ENCODE measurements around the gene MXRA5. TPM values are rescaled to one million over a fixed set of nuclear protein-coding genes. Genes with fewer than 3 reads are reported as not detected.
"Not testable (repeated sequence)": the region's sequence is repeated elsewhere in the genome, so short reads cannot be mapped to it uniquely, and the experiment has no call there.

Gene MXRA5
- total RNA-seq, 1 donor from 2014 or later = not detected

DNA sequence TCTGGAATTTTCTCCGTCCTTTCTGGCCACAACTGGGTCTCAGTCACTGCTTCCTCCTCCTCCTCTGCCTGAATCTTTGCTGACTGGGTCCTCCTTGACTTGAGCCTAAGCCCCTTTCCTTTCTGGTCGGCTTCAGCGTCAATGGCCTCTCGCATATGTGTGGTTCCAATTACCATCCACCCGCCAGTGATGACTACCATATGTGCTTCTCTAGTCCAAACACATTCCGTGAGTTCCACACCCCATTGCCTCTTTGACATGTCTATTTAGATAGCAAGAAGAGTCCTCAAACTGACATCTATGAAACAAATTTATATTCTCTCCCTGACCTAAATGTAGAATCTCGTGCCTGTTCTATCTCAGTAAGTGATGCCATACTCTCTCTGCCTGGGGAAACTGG is 19.8 kb downstream of the MXRA5 start:
- DNase-seq (ENCODE audit: low read depth, low spot score) = no peak

DNA sequence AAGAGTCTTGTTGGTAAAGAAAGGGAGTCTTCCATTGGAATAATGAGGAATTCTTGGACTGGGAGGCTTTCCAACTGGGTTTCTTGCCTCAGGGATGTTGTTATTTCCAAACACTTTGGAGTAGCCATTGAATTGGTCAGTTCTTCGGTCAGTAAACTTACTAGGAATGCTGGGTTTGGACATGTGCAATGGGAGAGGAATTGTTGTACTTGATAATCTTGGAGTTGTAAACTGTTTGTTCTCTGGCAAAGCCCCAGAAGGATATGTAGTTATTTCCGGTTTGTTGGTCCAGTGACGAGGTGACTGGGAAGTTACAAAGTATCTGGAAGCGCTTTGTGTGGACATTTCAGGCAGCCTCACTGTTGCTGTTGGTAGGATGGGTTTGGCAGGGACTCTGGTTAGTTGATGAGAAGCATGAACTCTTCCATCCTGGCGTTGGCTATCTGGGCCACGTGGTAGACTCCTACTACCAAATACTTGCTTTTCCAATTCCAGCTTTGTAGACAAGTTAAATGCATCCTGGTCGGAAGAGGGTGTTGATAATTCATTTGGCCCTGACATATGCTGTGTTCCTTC is 25.9 kb downstream of the MXRA5 start:
- no peak for DNase-seq (ENCODE audit: low read depth, low spot score)

DNA sequence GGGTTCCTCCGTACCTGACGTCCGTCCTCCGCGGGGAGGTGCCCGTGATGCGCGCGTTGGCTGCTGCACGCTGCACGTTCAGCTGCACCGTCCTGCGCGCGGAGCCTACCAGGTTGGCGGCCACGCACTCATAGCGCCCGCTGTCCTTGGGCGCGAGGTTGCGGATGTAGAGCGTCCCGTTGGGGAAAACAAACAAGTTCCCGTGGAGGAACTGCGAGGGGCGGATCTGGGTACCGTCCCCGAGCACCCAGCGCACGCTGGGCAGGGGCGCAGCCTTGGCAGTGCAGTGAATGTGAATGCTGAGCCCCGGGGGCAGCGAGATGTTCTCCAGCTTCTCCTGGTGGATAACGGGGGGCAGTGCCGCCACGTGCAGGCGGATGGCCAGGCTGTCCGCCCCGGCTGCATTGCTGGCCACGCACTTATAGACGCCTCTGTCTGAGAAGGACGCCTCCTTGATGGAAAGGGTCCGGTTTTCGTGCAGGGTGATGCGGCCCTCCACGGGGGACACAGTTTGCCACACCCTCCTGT is 29.2 kb downstream of the MXRA5 start:
- DNase-seq (ENCODE audit: low read depth, low spot score) = no peak

DNA sequence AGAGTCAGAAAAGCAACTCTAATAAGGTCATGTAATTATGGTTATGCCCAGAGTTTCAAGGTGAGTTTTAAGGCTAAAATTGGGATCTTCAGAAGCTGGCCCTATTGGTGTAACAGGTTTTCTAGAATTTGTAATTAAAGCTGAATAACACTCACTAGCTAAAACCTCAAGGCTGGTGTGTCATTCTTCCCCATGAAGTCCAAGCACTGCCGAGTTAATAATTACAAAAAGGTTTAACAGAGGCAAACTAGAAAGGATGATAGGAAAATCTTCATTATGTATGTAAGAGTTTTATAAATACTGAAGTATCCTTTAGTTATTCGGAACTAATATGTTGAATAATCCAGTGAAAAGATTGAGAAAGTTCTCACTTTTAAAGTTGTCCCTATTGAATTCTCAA is 34.3 kb downstream of the MXRA5 start:
- no peak for DNase-seq (ENCODE audit: low read depth, low spot score)

DNA sequence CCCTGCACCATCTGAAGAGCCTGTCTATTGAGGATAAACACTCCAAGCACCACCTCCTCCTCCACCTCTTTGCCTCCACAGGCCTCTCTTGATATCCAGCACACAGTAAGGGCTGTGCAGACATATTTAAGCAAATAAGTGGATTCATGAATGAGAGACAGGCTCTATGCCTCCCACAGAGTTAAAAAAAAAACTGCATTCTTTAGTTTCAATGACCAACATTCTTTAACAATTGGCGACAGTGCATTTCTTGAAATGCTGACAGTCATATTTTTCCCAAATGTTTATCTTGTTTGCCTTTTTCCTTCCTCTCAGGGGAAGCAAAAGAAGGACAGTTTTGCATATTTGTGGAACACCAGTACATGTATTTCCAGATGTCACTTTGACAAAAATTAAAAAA is 38.6 kb downstream of the MXRA5 start:
- DNase-seq (ENCODE audit: low read depth, low spot score) = no peak

DNA sequence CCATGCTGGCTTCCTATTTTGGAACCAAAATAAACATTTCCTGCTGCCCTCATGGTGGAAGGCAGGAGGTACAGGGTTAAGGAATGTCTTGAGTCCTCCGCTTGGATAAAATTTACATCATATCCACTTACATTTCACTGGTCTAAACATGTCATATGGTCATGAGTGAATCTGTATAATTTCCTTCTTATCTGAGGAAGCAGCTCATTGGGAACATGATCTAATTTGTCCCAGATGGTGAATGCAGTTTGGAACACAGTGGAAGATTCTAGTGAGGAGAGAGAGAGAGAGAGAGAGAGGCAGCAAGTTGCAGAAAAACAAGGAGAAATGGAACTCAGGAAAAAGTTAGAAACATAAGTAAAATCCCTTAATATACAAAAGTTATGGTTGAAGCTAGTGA is 46.8 kb downstream of the MXRA5 start:
- no peak for DNase-seq (ENCODE audit: low read depth, low spot score)

DNA sequence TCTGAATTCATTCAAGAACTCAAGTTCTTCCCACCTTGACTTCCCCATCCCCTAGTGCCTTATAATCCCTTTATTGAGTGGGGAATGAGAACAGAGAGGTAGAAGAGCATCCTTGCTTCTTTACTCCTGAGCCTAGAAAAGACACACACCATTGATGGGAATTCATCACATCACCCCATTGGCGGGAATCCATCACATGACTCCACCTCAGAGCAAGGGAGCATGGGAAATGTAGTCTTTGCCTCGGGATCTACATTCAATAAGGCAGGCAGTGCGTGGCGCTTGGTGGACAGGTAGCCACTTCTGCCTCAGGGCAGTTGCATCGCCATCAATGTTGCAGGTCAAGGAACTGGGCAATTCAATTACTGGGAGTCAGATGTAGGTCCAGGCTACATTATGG is 50.7 kb downstream of the MXRA5 start:
- DNase-seq (ENCODE audit: low read depth, low spot score) = no peak

DNA sequence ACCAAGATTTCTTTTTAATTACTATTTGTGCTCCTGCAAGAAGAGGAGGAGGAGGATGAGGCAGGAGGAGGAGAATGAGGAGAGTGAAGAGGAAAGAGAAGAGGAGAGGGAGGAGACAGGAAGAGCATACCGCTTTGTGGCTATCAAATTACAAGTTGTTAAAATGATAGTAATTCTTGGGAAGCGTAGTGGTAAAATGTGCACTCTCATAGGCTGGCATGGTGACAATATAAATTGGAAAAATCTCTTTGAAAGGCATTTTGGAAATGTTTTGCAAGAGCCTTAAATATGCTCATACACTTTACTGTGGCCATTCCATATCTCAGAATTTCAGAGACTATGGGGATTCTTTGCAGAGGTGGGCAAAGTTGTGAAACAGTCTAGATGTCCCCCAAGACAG is 53.2 kb downstream of the MXRA5 start:
- no peak for DNase-seq (ENCODE audit: low read depth, low spot score)

DNA sequence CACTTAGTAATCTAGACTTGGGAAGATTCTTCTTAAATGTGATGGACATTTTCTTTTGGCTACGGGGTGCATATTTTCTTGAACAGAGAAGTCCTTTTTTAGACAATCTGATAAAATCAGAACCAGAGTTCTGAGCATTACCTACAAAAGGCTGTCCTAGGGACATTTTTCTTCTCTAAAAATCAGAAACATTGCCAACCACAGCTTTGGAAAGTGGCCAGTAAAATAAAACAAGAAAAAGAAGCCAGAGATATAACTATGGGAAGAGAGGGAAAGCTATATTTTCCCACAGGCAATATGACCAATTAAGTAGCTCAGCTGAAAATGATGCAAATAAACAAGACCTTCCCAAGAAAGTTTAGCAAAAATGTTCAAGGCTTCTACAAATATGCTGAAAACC is 55.9 kb downstream of the MXRA5 start:
- DNase-seq (ENCODE audit: low read depth, low spot score) = no peak

DNA sequence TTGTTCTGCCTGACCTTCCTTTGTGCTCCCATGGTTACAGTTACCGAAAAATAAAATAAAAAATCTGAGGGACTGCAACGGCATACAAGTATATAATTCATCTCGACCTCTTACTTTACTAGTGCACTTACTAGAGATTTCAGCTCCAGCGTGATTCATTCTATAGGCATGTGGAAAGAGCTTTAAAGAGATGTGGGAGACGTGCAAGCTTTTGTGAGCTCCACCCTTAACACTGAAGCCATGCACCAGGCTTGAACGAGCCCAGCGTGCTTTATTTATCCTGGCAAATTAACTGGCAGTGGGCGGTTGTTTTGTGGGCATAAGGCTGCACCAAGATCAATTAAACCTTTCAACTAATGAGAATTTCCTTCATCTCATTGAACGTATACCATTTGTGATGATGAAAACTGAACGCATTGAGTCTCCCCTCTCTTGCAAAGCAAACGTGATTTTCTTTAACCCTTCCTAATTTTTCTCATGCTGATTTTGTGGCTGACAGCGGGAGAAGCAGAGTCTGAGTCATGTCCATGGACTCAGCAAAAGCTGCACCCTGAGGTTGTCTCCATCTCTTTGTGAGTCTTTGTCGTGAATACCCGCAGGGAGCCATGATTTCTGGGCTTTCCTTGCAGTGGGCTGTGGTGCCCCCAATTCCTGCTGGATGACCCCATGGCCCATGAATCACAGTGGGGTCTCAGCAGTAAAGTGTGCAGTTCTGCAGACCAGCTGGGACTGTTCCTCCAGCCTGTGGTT is 60.1 kb downstream of the MXRA5 start:
- DNase-seq (ENCODE audit: low read depth, low spot score) = no peak

DNA sequence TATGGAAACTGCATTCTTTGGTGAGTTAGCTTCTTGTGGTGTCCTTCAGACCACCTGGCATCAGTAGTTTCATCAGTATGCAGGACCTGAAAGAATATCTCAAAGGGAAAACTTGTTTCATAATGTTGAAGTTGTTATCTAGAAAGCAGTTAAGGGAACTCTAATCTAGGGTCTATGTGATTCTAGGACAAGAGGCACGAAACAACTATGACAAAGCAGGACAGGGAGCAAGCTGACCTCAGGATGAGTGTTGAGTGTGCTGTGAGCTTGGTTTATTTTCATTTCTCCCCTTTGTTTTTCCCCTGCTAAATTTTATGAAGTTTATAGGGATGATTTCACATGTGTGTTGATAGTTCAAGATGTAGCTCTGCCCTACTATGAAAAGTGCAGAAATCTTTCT is 65.7 kb downstream of the MXRA5 start:
- DNase-seq (ENCODE audit: low read depth, low spot score) = no peak

DNA sequence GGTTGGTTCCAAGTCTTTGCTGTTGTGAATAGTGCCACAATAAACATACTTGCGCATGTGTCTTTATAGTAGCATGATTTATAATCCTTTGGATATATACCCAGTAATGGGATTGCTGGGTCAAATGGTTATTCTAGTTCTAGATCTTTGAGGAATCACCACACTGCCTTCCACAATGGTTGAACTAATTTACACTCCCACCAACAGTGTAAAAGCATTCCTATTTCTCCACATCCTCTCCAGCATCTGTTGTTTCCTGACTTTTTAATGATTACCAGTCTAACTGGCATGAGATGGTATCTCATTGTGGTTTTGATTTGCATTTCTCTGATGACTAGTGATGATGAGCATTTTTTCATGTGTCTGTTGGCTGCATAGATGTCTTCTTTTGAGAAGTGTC is 72.8 kb downstream of the MXRA5 start:
- DNase-seq (ENCODE audit: low read depth, low spot score) = not testable (repeated sequence)

DNA sequence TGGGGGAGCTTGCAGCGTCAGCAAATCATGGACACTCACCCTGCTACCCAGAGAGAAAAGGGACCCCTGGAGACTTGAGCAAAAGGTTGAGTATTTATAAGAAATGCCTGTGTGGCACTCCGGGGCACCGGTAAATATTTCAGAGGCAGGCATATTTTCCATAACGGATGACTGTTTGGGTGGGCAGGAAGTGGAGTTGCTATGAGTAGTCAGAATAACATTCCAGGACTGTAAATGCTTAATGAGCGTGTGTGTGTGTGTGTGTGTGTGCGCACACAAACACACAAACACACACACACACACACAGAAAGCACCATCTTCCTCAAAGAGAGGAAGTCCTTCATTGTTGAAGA is 74.6 kb downstream of the MXRA5 start:
- DNase-seq (ENCODE audit: low read depth, low spot score) = peak; percentile 33

DNA sequence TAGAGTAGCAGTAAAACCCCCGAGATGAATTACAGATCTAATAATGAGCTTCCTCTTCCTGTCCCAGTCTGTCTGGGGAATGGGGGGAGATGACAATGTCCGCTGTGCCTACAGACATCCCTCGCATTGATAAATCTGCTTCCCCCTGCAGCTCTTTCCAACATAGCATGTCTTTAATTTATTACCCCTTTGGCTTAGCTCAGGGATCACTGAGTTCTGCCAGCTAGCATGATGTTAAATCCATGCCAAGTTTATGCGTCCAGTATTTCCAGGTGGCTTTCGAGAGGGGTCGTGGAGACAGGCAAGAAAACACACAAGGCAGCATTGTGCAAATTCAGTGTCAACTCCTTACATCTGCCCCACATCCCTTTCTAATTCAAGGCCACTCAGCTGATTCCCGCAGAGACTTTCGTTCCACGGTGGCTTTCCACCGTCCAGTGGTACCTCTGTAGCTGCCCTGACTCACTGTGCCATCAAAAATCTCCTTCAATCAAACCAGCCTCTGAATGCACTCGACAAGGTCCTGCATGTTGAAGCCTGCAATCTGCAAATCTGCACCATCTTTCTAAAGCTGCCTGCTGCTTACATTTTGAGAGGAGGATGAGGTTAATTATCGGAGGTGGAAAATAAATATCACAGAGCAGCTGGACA is 75.1 kb downstream of the MXRA5 start:
- DNase-seq (ENCODE audit: low read depth, low spot score) = no peak

DNA sequence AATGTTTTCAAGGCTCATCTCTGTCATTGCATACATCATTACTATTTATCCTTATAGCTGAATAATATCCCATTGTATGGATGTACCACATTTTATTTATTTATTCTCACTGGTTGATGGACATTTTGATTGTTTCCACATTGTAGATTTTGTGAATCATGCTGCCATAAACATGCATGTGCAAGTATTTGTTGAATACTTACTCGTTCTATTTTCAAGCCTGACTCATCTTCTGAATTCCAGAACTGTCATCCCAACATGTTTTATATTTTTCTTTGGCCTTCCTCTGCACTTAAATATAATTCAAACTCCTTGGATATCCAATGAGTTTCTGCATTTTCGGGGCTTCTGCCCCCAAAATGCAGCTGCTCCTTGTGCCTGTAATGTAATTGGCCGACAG is 77.6 kb downstream of the MXRA5 start:
- no peak for DNase-seq (ENCODE audit: low read depth, low spot score)

DNA sequence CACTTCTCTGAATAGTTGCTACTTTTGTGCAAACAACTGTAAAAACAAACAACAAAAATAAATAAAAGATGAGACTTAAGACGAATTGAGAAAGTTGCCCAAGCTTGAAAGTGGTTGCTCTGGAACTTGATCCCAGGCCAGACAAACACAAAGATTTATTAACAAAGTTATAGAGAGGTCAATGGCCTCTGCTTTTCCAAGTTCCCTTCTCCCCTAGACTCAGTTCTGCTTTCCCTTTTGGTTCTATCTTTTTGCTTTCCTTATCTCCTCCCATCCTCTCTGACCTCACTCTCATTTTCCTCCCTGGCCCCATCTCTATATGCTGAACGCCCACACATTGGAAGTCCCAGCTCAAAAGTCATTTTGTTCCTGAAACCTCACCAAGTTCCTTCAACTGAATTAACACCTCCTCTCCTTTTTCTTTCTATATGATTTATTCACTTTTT is 82.7 kb downstream of the MXRA5 start:
- no peak for DNase-seq (ENCODE audit: low read depth, low spot score)

DNA sequence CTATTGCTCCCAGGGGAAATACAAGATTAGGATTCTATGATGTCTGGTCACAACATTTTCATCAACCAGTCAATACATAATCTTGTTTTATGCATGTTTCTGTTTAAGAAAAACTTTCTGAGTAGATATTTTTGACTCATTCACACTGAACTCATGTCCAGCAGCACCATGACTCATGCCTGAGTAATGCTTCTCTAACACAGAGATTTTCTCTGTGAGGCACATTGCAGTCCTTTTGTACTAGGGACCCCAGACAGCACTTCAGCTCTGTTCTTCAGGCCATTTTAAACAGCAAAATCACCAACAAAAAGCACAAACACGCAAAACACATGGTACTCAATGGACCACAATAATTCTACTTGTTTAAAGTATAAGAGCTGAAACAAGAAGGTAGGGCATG is 83.6 kb downstream of the MXRA5 start:
- DNase-seq (ENCODE audit: low read depth, low spot score) = peak; percentile 15
